SK-N-SH (cell line): Measurements from ENCODE around the gene STT3A. TPM values are rescaled to one million over a fixed set of nuclear protein-coding genes. Genes with fewer than 3 reads are reported as not detected.

Experiments used
- CTCF ChIA-PET: fragments of 300-600, 350-600 bp; formaldehyde crosslinking; extraction: SDS; loops from one replicate; lab custom pipeline; 2021; lab: Yijun Ruan, JAX
- POLR2A ChIA-PET: fragments of 350-600 bp; sonication (Branson Sonifier 250); formaldehyde crosslinking; extraction: SDS; loops from one replicate; lab custom pipeline; 2020; ENCODE audit warnings: antibody characterized with exemption, inconsistent platforms; lab: Yijun Ruan, JAX
- DNase-seq: peaks from one replicate; pipeline ENCODE4 v3.0.0; 2012
- H2AFZ ChIP-seq: fragments of 200-600 bp; sonication (generic); 2 replicates; pipeline ENCODE4 v1.8.1; 2016; ENCODE audit warnings: antibody characterized with exemption, mild to moderate bottlenecking, low read depth
- H3F3A ChIP-seq: fragments of 200-600 bp; sonication (generic); replicated peaks from 2 replicates; pipeline ENCODE3; 2016; ENCODE audit warnings: antibody characterized with exemption, mild to moderate bottlenecking; ENCODE audit not compliant: insufficient read depth
- H3K27ac ChIP-seq, 2 experiments: fragments of 200-500 bp in 1 of 2; fragments of 200-600 bp in 1 of 2; sonication (Bioruptor generic) in 1 of 2; sonication (generic), shearing (Covaris generic) in 1 of 2; 2 replicates each; pipeline versions ENCODE4 v1.5.1 to v1.6.1; 2014 to 2016; ENCODE audit warnings: low read depth in 2 of 2, inconsistent platforms in 1 of 2, low read length in 1 of 2, mild to moderate bottlenecking in 1 of 2, mixed read lengths in 1 of 2
- H3K27me3 ChIP-seq: fragments of 200-600 bp; sonication (generic), shearing (Covaris generic); 2 replicates; pipeline ENCODE4 v1.6.1; 2016; ENCODE audit warnings: mixed run types; ENCODE audit not compliant: insufficient read depth
- H3K36me3 ChIP-seq, 2 experiments: fragments of 200-500 bp in 1 of 2; fragments of 200-600 bp in 1 of 2; sonication (Bioruptor generic) in 1 of 2; sonication (generic) in 1 of 2; replicated peaks in 1 of 2; 2 replicates each; pipeline versions ENCODE3 to v1.5.1; 2014 to 2016; ENCODE audit warnings: low read length in 1 of 2, mild to moderate bottlenecking in 1 of 2; ENCODE audit not compliant: insufficient read depth in 2 of 2, control insufficient read depth in 1 of 2
- H3K4me1 ChIP-seq, 2 experiments: fragments of 200-500 bp in 1 of 2; fragments of 200-600 bp in 1 of 2; sonication (Bioruptor generic) in 1 of 2; sonication (generic), shearing (Covaris generic) in 1 of 2; 2 replicates each; pipeline versions ENCODE4 v1.5.1 to v1.6.1; 2014 to 2016; ENCODE audit warnings: low read depth in 1 of 2, low read length in 1 of 2, mixed run types in 1 of 2; ENCODE audit not compliant: insufficient read depth in 2 of 2, control insufficient read depth in 1 of 2
- H3K4me2 ChIP-seq: fragments of 200-600 bp; sonication (generic), shearing (Covaris generic); 2 replicates; pipeline ENCODE4 v1.6.1; 2017; ENCODE audit warnings: mixed run types
- H3K4me3 ChIP-seq, 2 experiments: fragments of 200-500 bp in 1 of 2; fragments of 200-600 bp in 1 of 2; sonication (Bioruptor generic) in 1 of 2; sonication (generic), shearing (Covaris generic) in 1 of 2; 2 replicates each; pipeline versions ENCODE4 v1.5.1 to v1.8.1; 2014 to 2016; ENCODE audit warnings: low read depth in 2 of 2, inconsistent platforms in 1 of 2, low read length in 1 of 2, mild to moderate bottlenecking in 1 of 2, mixed read lengths in 1 of 2, moderate library complexity in 1 of 2
- H3K79me2 ChIP-seq: fragments of 200-600 bp; sonication (generic); 2 replicates; pipeline ENCODE4 v1.8.1; 2017; ENCODE audit warnings: mild to moderate bottlenecking; ENCODE audit not compliant: insufficient read depth
- H3K9ac ChIP-seq: fragments of 200-600 bp; sonication (generic); 2 replicates; pipeline ENCODE4 v1.6.1; 2017; ENCODE audit warnings: mixed run types
- H3K9me2 ChIP-seq: fragments of 200-600 bp; sonication (generic); 2 replicates; pipeline ENCODE4 v1.6.1; 2017; ENCODE audit warnings: mixed run types
- H3K9me3 ChIP-seq: fragments of 200-600 bp; sonication (generic); 2 replicates; pipeline ENCODE4 v1.6.1; 2017; ENCODE audit warnings: mixed run types, mild to moderate bottlenecking, moderate library complexity
- H4K20me1 ChIP-seq: fragments of 200-600 bp; sonication (generic); 2 replicates; pipeline ENCODE4 v1.6.1; 2017; ENCODE audit warnings: mild to moderate bottlenecking, mixed run types; ENCODE audit not compliant: insufficient read depth
- CTCF ChIP-seq: fragments of 200-600 bp; sonication (generic); IDR thresholded peaks from 2 replicates; pipeline ENCODE4 v1.6.1; 2017; ENCODE audit warnings: antibody characterized with exemption, mild to moderate bottlenecking, moderate library complexity
- EP300 ChIP-seq, 2 experiments: IDR thresholded peaks; 2 replicates each; pipeline versions ENCODE4 v1.4.0 to v1.6.1; 2012; ENCODE audit warnings: borderline replicate concordance in 1 of 2, low read depth in 1 of 2, low read length in 1 of 2
- FOXJ3 ChIP-seq: sonication (generic); formaldehyde crosslinking; IDR thresholded peaks from 2 replicates; pipeline ENCODE4 v1.5.1; 2020; ENCODE audit warnings: mild to moderate bottlenecking, missing genetic modification reagents
- GABPA ChIP-seq: IDR thresholded peaks from 2 replicates; pipeline ENCODE4 v1.4.0; 2012; ENCODE audit warnings: low read depth, mild to moderate bottlenecking
- GATA2 ChIP-seq: sonication (generic); formaldehyde crosslinking; IDR thresholded peaks from 2 replicates; pipeline ENCODE4 v1.5.0; 2020; ENCODE audit warnings: mild to moderate bottlenecking, missing genetic modification reagents
- JUND ChIP-seq: IDR thresholded peaks from 2 replicates; pipeline ENCODE4 v1.4.0; 2012
- MEF2A ChIP-seq: IDR thresholded peaks from 2 replicates; pipeline ENCODE4 v1.4.0; 2012; ENCODE audit warnings: low read depth, borderline replicate concordance
- NFIC ChIP-seq: IDR thresholded peaks from 2 replicates; pipeline ENCODE4 v1.4.0; 2012; ENCODE audit warnings: borderline replicate concordance
- POLR2AphosphoS5 ChIP-seq: IDR thresholded peaks from 2 replicates; pipeline ENCODE4 v1.6.1; 2012; ENCODE audit warnings: low read depth, low read length
- RCOR1 ChIP-seq: fragments of 150-350 bp; IDR thresholded peaks from 2 replicates; pipeline ENCODE4 v1.6.1; 2017; ENCODE audit warnings: antibody characterized with exemption, low read length
- RFX5 ChIP-seq: IDR thresholded peaks from 2 replicates; pipeline ENCODE4 v1.6.1; 2012; ENCODE audit warnings: mild to moderate bottlenecking, improper control_type of control experiment, low read length
- SIN3A ChIP-seq: IDR thresholded peaks from 2 replicates; pipeline ENCODE4 v1.6.1; 2012; ENCODE audit warnings: low read depth, mild to moderate bottlenecking, low read length, moderate library complexity, borderline replicate concordance
- SMC3 ChIP-seq: IDR thresholded peaks from 2 replicates; pipeline ENCODE4 v1.6.1; 2012; ENCODE audit warnings: low read depth, low read length, improper control_type of control experiment
- TAF1 ChIP-seq: IDR thresholded peaks from 2 replicates; pipeline ENCODE4 v1.6.1; 2012; ENCODE audit warnings: low read depth, mild to moderate bottlenecking, low read length, moderate library complexity, borderline replicate concordance
- TCF12 ChIP-seq: IDR thresholded peaks from 2 replicates; pipeline ENCODE4 v1.4.0; 2012
- USF2 ChIP-seq: fragments of 150-350 bp; IDR thresholded peaks from 2 replicates; pipeline ENCODE4 v1.6.1; 2017; ENCODE audit warnings: antibody characterized with exemption, low read length, low read depth, borderline replicate concordance
- WGBS: methylation state at CpG from one replicate; pipeline ENCODE4 v1.1.6; 2017; ENCODE audit warnings: low lambda C conversion rate; 5-methylcytosine and 5-hydroxymethylcytosine counted together
- polyA plus RNA-seq, 3 experiments: library from polyadenylated mRNA; depleted of rRNA; stranded (reverse); fragments of >200 nt; gene quantifications; 2 replicates each; pipeline ENCODE4 v1.2.3, GENCODE V29; 2012
- TF ChIP-seq, protein P1 (sequence below): IDR thresholded peaks from 2 replicates; pipeline ENCODE4 v1.4.0; 2012; ENCODE audit warnings: low read depth, borderline replicate concordance

The STT3A gene
- polyA plus RNA-seq, 1 of the 3 experiments (the other 2 are of a cell fraction) = 101 TPM

DNA sequence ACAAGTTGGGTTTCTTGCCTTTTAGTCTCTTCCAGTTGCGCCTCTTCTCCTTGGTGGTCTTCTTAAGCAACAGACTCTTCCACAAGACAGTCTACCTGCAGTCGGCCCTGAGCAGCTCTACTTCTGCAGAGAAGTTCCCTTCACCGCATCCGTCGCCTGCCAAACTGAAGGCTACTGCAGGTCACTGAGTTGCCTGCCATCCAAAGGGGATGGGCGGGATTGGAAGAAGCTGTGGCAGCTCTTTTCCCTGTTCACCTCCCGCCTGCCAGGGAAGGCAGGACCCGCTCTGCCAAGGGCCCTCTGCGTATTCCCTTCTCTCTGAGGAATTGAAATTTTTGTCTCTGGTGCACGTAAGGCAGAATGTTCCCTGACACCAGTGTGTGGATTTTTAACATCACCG is 9.2 kb upstream of the STT3A start:
- 0 out of 4 replicates have a peak, but pooled peaks cover 0 to 3% of the 10 kb centered on the region in 2 experiments for H3K4me1 ChIP-seq
- no peak overlapping the region for H3K4me3 ChIP-seq
- no peaks in the 10 kb centered on the region for H4K20me1 ChIP-seq
- no peaks in the 10 kb centered on the region for H3K9me2 ChIP-seq
- no peak overlapping the region for H2AFZ ChIP-seq
- TF ChIP-seq NFIC (no peak), RCOR1 (no peak), FOXJ3 (CRISPR knock-in tag) (no peak), MEF2A (no peak), JUND (no peak), TCF12 (no peak), EP300 (IDR thresholded peaks at IDR 0.05; ENCODE audit: borderline replicate concordance in 1 of 2, low read depth in 1 of 2, low read length in 1 of 2) (no peak), POLR2AphosphoS5 (no peak)
- TF ChIP-seq, protein P1, sequence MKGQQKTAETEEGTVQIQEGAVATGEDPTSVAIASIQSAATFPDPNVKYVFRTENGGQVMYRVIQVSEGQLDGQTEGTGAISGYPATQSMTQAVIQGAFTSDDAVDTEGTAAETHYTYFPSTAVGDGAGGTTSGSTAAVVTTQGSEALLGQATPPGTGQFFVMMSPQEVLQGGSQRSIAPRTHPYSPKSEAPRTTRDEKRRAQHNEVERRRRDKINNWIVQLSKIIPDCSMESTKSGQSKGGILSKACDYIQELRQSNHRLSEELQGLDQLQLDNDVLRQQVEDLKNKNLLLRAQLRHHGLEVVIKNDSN = no peak
- H3K79me2 ChIP-seq = no peaks in the 10 kb centered on the region
- H3F3A ChIP-seq = peaks cover 15% of the 10 kb centered on the region
- ChIA-PET POLR2A (no interaction called here), CTCF (interaction anchor here (1.7 kb wide), 1 partner anchor 14 kb away, joined by 6 read pairs; the partner anchor contains the start of gene EI24)
- no peak for DNase-seq
- 96% methylated on average over 11 of the region's 11 CpGs for WGBS
- H3K27ac ChIP-seq = no peak overlapping the region
- H3K4me2 ChIP-seq = no peak overlapping the region
- H3K9ac ChIP-seq = no peak overlapping the region
- no peaks in the 10 kb centered on the region for H3K9me3 ChIP-seq
- no peaks in the 10 kb centered on the region for H3K27me3 ChIP-seq
- H3K36me3 ChIP-seq = peaks cover 45 to 56% of the 10 kb centered on the region in 2 experiments

- Histone ChIP-seq H3K4me2 (no peak overlapping the region), H3K27me3 (no peaks in the 10 kb centered on the region), H3K36me3 (peaks cover 27 to 36% of the 10 kb centered on the region in 2 experiments), H4K20me1 (no peaks in the 10 kb centered on the region), H3F3A (peaks cover 20% of the 10 kb centered on the region), H3K9me2 (no peaks in the 10 kb centered on the region), H3K9ac (no peak overlapping the region), H3K4me1 (0 out of 4 replicates have a peak, but pooled peaks cover 0 to 3% of the 10 kb centered on the region in 2 experiments), H2AFZ (no peak overlapping the region), H3K9me3 (no peaks in the 10 kb centered on the region), H3K4me3 (no peak overlapping the region), H3K27ac (no peak overlapping the region), H3K79me2 (peaks cover under 1% of the 10 kb centered on the region; the same call in 1 of the 2 replicates)
- no peak for DNase-seq
- WGBS = 97% methylated on average over 1 of the region's 1 CpG
- TF ChIP-seq SMC3 = no peak
- TF ChIP-seq TAF1 = no peak
- no peak for TF ChIP-seq SIN3A
- TF ChIP-seq RCOR1 = no peak
- TF ChIP-seq GATA2 = no peak
- no peak for TF ChIP-seq RFX5
- no peak for TF ChIP-seq GABPA
- TF ChIP-seq USF2 = no peak
- no peak for TF ChIP-seq CTCF
- CTCF ChIA-PET = no interaction called here
- POLR2A ChIA-PET = no interaction called here
Measured at GRCh38 chr11:125585487-125585886, 7.2 kb upstream of the STT3A start.
